A549 (cell line): Measurements from ENCODE around the gene STAP1. TPM values are rescaled to one million over a fixed set of nuclear protein-coding genes. Genes with fewer than 3 reads are reported as not detected.

Source experiments
- ATAC-seq, 2 experiments: fragments of 200-7000 bp in 1 of 2; fragments of >200 bp in 1 of 2; cut with Nextera tagmentation in 1 of 2; cut with Tn5 transposase in 1 of 2; 3 replicates each; pipeline versions ENCODE4 v1.8.0 to v1.9.1; 2018 to 2020; ENCODE audit warnings: mild to moderate bottlenecking in 1 of 2, moderate library complexity in 1 of 2
- CTCF ChIA-PET: fragments of 300-600 bp; sonication (Branson Sonifier 250); formaldehyde crosslinking; extraction: SDS; loops from one replicate; lab custom pipeline; 2021; ENCODE audit warnings: antibody characterized with exemption, inconsistent platforms; lab: Yijun Ruan, JAX
- POLR2A ChIA-PET: fragments of 350-600 bp; formaldehyde crosslinking; extraction: SDS; loops from one replicate; lab custom pipeline; 2021; ENCODE audit warnings: antibody characterized with exemption, inconsistent platforms; lab: Yijun Ruan, JAX
- DNase-seq, 2 experiments: peaks; one replicate each; pipeline versions ENCODE4 v3.0.0 to v3.0.0-alpha.2; 2011 to 2016; ENCODE audit warnings: low read depth in 1 of 2, low spot score in 1 of 2
- FAIRE-seq: peaks from 2 replicates; lab custom pipeline; 2011; peaks lifted over from hg19 to GRCh38; lab: Jason Lieb, UNC
- H3K27ac ChIP-seq, 2 experiments: fragments of >200 bp; sonication (Bioruptor Twin); formaldehyde crosslinking; 3 replicates each; pipeline ENCODE4 v1.5.1; 2016 to 2017
- H3K4me1 ChIP-seq: fragments of >200 bp; sonication (Bioruptor Twin); formaldehyde crosslinking; 3 replicates; pipeline ENCODE4 v1.6.1; 2016
- H3K4me2 ChIP-seq: fragments of >200 bp; sonication (Bioruptor Twin); formaldehyde crosslinking; 3 replicates; pipeline ENCODE4 v1.6.1; 2016
- H3K4me3 ChIP-seq: fragments of >200 bp; sonication (Bioruptor Twin); formaldehyde crosslinking; 3 replicates; pipeline ENCODE4 v1.5.1; 2016
- H3K9me3 ChIP-seq: fragments of >200 bp; sonication (Bioruptor Twin); formaldehyde crosslinking; 3 replicates; pipeline ENCODE4 v1.6.1; 2016
- BHLHE40 ChIP-seq: IDR thresholded peaks from 2 replicates; pipeline ENCODE4 v1.6.1; 2012; ENCODE audit warnings: low read depth, low read length, inconsistent platforms
- CBX2 ChIP-seq: fragments of 200-600 bp; sonication (generic); IDR thresholded peaks from 2 replicates; pipeline ENCODE4 v1.6.1; 2016; ENCODE audit warnings: low read depth, mild to moderate bottlenecking, borderline replicate concordance
- EHF ChIP-seq: fragments of 250-450 bp; sonication (Bioruptor Pico); IDR thresholded peaks from 2 replicates; pipeline ENCODE4 v1.5.0; 2020; ENCODE audit warnings: mild to moderate bottlenecking
- EP300 ChIP-seq, 2 experiments: fragments of >200 bp; sonication (Bioruptor Twin); formaldehyde crosslinking; IDR thresholded peaks; 2 replicates in 1 of 2; 3 replicates in 1 of 2; pipeline ENCODE4 v1.6.1; 2016 to 2017
- FOSB ChIP-seq: fragments of 250-450 bp; sonication (Bioruptor Pico); IDR thresholded peaks from 2 replicates; pipeline ENCODE4 v1.5.0; 2020; ENCODE audit warnings: mild to moderate bottlenecking, moderate library complexity
- FOSL2 ChIP-seq, 2 experiments: fragments of 450-650 bp in 1 of 2; fragments of >200 bp in 1 of 2; sonication (Bioruptor Twin) in 1 of 2; formaldehyde crosslinking; IDR thresholded peaks; 2 replicates each; pipeline versions ENCODE4 v1.5.0 to v1.6.1; 2016 to 2020; ENCODE audit warnings: mild to moderate bottlenecking in 1 of 2, moderate library complexity in 1 of 2
- FOXS1 ChIP-seq: fragments of 250-450 bp; sonication (Bioruptor Pico); IDR thresholded peaks from 2 replicates; pipeline ENCODE4 v1.5.0; 2020; ENCODE audit warnings: mild to moderate bottlenecking, moderate library complexity
- HEYL ChIP-seq: fragments of 250-450 bp; sonication (Bioruptor Pico); IDR thresholded peaks from 2 replicates; pipeline ENCODE4 v1.8.0; 2021; ENCODE audit warnings: mild to moderate bottlenecking, moderate library complexity
- HOXB13 ChIP-seq: fragments of 250-450 bp; sonication (Bioruptor Pico); IDR thresholded peaks from 2 replicates; pipeline ENCODE4 v1.5.0; 2020; ENCODE audit warnings: low read depth, mild to moderate bottlenecking, moderate library complexity
- HOXB5 ChIP-seq: fragments of 250-450 bp; sonication (Bioruptor Pico); IDR thresholded peaks from 2 replicates; pipeline ENCODE4 v1.5.0; 2020; ENCODE audit warnings: mild to moderate bottlenecking, moderate library complexity
- KDM1A ChIP-seq: fragments of 200-600 bp; sonication (generic); IDR thresholded peaks from 2 replicates; pipeline ENCODE4 v1.6.1; 2016; ENCODE audit warnings: low read depth, mild to moderate bottlenecking
- KDM5A ChIP-seq: fragments of 200-600 bp; sonication (generic); IDR thresholded peaks from 2 replicates; pipeline ENCODE4 v1.6.1; 2016; ENCODE audit warnings: antibody characterized with exemption, mild to moderate bottlenecking
- MAZ ChIP-seq: fragments of 150-350 bp; IDR thresholded peaks from 2 replicates; pipeline ENCODE4 v1.6.1; 2014; ENCODE audit warnings: antibody characterized with exemption, low read depth, low read length, borderline replicate concordance
- POLR2A ChIP-seq: IDR thresholded peaks from 2 replicates; pipeline ENCODE4 v1.6.1; 2012; ENCODE audit warnings: mild to moderate bottlenecking, low read length
- RAD21 ChIP-seq, 2 experiments: fragments of >200 bp in 1 of 2; sonication (Bioruptor Twin) in 1 of 2; formaldehyde crosslinking in 1 of 2; IDR thresholded peaks in 1 of 2; conservative IDR thresholded peaks in 1 of 2; 2 replicates in 1 of 2; 3 replicates in 1 of 2; pipeline ENCODE4 v1.6.1; 2012 to 2018; ENCODE audit warnings: inconsistent platforms in 1 of 2
- RARB ChIP-seq: fragments of 250-450 bp; sonication (Bioruptor Pico); IDR thresholded peaks from 2 replicates; pipeline ENCODE4 v1.8.0; 2021; ENCODE audit warnings: mild to moderate bottlenecking, moderate library complexity
- ZC3H11A ChIP-seq: fragments of 450-650 bp; IDR thresholded peaks from 2 replicates; pipeline ENCODE4 v1.6.1; 2014; ENCODE audit warnings: antibody characterized with exemption, mild to moderate bottlenecking
- WGBS: methylation state at CpG from one replicate; pipeline ENCODE4 v1.1.6; 2017; ENCODE audit errors: missing lambda C conversion rate; 5-methylcytosine and 5-hydroxymethylcytosine counted together
- polyA plus RNA-seq, 4 experiments: library from polyadenylated mRNA; depleted of rRNA in 3 of 4; stranded (reverse); fragments of >200 nt; fragmentation: RNase III in 1 of 4; extraction: RNeasy Plus Mini Kit Qiagen cat#74134 plus additional on column Dnase treatment in 1 of 4; gene quantifications; 2 replicates in 3 of 4; 3 replicates in 1 of 4; pipeline ENCODE4 v1.2.3, GENCODE V29; 2011 to 2017
- TF ChIP-seq, protein P1 (sequence below): fragments of 250-450 bp; sonication (Bioruptor Pico); IDR thresholded peaks from 2 replicates; pipeline ENCODE4 v1.5.0; 2021; ENCODE audit warnings: mild to moderate bottlenecking, moderate library complexity, borderline replicate concordance
- TF ChIP-seq, protein P2 (sequence below): fragments of 200-600 bp; sonication (generic); IDR thresholded peaks from 2 replicates; pipeline ENCODE4 v1.6.1; 2016; ENCODE audit warnings: antibody characterized with exemption, mild to moderate bottlenecking, moderate library complexity
- TF ChIP-seq, protein P3 (sequence below): IDR thresholded peaks from 2 replicates; pipeline ENCODE4 v1.6.1; 2012
- TF ChIP-seq, protein P4 (sequence below): IDR thresholded peaks from 2 replicates; pipeline ENCODE4 v1.6.1; 2012
- TF ChIP-seq, protein P5 (sequence below): fragments of >200 bp; sonication (Bioruptor Twin); formaldehyde crosslinking; IDR thresholded peaks from 3 replicates; pipeline ENCODE4 v1.6.1; 2016
- TF ChIP-seq, protein P6 (sequence below): fragments of 150-350 bp; IDR thresholded peaks from 2 replicates; pipeline ENCODE4 v1.6.1; 2014; ENCODE audit warnings: low read depth, mild to moderate bottlenecking, low read length

The STAP1 gene
- polyA plus RNA-seq, 2 of the 4 experiments (the other 2 are of a cell fraction) = not detected

DNA sequence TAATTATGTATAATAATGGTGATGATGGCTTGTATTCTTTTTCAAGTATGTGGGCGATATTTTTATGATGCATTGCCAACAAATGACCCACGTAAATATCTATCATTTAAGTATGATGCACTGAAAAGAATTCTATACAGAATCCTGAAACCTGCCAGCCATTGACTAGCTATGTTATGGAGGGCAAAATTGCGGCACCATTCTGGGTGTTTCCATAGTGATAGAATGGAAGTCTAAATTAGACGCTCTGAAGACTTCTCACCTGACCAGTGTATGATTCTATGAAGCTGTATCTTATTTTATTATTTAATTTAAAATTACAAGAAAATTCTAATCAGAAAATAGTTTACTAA is 12.5 kb upstream of the STAP1 start:
- Histone ChIP-seq H3K27ac (peak overlapping the region; percentile 68 to 92), H3K9me3 (no peaks in the 10 kb centered on the region), H3K4me2 (peak overlapping the region; percentile 67), H3K4me3 (peak overlapping the region; percentile 92), H3K4me1 (peaks cover 9% of the 10 kb centered on the region; the same call in 2 of the 3 replicates)
- FAIRE-seq (no peak), ATAC-seq (no peak; a peak in 1 of 6 replicates), DNase-seq (no peak)
- ChIA-PET CTCF (no interaction called here), POLR2A (interaction anchor here (0.6 kb wide), 1 partner anchor 155 kb away, joined by 3 read pairs; the partner anchor contains the start of gene UBA6)
- no peak for TF ChIP-seq POLR2A
- TF ChIP-seq, protein P1, sequence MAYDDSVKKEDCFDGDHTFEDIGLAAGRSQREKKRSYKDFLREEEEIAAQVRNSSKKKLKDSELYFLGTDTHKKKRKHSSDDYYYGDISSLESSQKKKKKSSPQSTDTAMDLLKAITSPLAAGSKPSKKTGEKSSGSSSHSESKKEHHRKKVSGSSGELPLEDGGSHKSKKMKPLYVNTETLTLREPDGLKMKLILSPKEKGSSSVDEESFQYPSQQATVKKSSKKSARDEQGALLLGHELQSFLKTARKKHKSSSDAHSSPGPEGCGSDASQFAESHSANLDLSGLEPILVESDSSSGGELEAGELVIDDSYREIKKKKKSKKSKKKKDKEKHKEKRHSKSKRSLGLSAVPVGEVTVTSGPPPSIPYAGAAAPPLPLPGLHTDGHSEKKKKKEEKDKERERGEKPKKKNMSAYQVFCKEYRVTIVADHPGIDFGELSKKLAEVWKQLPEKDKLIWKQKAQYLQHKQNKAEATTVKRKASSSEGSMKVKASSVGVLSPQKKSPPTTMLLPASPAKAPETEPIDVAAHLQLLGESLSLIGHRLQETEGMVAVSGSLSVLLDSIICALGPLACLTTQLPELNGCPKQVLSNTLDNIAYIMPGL (CRISPR knock-in tag) = no peak
- TF ChIP-seq, protein P2, sequence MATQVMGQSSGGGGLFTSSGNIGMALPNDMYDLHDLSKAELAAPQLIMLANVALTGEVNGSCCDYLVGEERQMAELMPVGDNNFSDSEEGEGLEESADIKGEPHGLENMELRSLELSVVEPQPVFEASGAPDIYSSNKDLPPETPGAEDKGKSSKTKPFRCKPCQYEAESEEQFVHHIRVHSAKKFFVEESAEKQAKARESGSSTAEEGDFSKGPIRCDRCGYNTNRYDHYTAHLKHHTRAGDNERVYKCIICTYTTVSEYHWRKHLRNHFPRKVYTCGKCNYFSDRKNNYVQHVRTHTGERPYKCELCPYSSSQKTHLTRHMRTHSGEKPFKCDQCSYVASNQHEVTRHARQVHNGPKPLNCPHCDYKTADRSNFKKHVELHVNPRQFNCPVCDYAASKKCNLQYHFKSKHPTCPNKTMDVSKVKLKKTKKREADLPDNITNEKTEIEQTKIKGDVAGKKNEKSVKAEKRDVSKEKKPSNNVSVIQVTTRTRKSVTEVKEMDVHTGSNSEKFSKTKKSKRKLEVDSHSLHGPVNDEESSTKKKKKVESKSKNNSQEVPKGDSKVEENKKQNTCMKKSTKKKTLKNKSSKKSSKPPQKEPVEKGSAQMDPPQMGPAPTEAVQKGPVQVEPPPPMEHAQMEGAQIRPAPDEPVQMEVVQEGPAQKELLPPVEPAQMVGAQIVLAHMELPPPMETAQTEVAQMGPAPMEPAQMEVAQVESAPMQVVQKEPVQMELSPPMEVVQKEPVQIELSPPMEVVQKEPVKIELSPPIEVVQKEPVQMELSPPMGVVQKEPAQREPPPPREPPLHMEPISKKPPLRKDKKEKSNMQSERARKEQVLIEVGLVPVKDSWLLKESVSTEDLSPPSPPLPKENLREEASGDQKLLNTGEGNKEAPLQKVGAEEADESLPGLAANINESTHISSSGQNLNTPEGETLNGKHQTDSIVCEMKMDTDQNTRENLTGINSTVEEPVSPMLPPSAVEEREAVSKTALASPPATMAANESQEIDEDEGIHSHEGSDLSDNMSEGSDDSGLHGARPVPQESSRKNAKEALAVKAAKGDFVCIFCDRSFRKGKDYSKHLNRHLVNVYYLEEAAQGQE = no peak
- no peak for TF ChIP-seq ZC3H11A
- no peak for TF ChIP-seq FOXS1 (CRISPR knock-in tag)
- TF ChIP-seq EHF = no peak
- TF ChIP-seq KDM1A = no peak
- no peak for TF ChIP-seq BHLHE40
- TF ChIP-seq, protein P3, sequence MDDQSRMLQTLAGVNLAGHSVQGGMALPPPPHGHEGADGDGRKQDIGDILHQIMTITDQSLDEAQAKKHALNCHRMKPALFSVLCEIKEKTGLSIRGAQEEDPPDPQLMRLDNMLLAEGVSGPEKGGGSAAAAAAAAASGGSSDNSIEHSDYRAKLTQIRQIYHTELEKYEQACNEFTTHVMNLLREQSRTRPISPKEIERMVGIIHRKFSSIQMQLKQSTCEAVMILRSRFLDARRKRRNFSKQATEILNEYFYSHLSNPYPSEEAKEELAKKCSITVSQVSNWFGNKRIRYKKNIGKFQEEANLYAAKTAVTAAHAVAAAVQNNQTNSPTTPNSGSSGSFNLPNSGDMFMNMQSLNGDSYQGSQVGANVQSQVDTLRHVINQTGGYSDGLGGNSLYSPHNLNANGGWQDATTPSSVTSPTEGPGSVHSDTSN = no peak
- TF ChIP-seq, protein P4, sequence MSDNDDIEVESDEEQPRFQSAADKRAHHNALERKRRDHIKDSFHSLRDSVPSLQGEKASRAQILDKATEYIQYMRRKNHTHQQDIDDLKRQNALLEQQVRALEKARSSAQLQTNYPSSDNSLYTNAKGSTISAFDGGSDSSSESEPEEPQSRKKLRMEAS = no peak
- no peak for TF ChIP-seq FOSB (CRISPR knock-in tag)
- no peak for TF ChIP-seq HOXB13 (CRISPR knock-in tag)
- TF ChIP-seq HEYL (CRISPR knock-in tag) = no peak
- TF ChIP-seq, protein P5, sequence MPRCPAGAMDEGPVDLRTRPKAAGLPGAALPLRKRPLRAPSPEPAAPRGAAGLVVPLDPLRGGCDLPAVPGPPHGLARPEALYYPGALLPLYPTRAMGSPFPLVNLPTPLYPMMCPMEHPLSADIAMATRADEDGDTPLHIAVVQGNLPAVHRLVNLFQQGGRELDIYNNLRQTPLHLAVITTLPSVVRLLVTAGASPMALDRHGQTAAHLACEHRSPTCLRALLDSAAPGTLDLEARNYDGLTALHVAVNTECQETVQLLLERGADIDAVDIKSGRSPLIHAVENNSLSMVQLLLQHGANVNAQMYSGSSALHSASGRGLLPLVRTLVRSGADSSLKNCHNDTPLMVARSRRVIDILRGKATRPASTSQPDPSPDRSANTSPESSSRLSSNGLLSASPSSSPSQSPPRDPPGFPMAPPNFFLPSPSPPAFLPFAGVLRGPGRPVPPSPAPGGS = no peak
- TF ChIP-seq, protein P6, sequence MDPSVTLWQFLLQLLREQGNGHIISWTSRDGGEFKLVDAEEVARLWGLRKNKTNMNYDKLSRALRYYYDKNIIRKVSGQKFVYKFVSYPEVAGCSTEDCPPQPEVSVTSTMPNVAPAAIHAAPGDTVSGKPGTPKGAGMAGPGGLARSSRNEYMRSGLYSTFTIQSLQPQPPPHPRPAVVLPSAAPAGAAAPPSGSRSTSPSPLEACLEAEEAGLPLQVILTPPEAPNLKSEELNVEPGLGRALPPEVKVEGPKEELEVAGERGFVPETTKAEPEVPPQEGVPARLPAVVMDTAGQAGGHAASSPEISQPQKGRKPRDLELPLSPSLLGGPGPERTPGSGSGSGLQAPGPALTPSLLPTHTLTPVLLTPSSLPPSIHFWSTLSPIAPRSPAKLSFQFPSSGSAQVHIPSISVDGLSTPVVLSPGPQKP = no peak
- TF ChIP-seq MAZ = no peak
- no peak for TF ChIP-seq CBX2
- 39% methylated on average over 4 of the region's 4 CpGs for WGBS

DNA sequence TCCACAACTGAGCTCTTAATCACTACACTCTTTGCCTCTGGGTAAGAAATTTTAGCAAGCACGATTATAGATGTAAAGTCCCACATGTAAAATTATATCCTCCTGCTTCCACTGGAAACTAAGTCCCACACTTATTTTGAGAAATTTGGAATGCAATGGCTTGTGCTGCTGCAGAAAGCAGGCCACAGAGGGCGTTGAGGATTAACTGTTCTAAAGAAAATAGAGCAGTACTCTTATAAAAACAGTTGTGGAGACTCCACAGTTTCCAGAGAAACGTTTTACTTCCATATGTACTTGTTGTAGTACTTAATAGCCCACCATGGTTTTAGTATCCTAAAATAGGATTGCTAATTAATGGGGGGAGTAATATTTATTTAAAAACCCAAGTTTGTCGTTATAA is 11.6 kb upstream of the STAP1 start:
- DNase-seq = no peak
- WGBS = 56% methylated on average over 4 of the region's 4 CpGs
- no peak for TF ChIP-seq RARB (CRISPR knock-in tag)
- TF ChIP-seq MAZ = no peak
- TF ChIP-seq RAD21 (conservative IDR thresholded peaks at IDR 0.05 in 1 of 2, IDR thresholded peaks at IDR 0.05 in 1 of 2) = no peak
- no peak for TF ChIP-seq EP300 (IDR thresholded peaks at IDR 0.05)
- TF ChIP-seq KDM5A = no peak
- TF ChIP-seq HOXB5 (CRISPR knock-in tag) = no peak
- no peak for TF ChIP-seq FOSL2 (IDR thresholded peaks at IDR 0.05)
- TF ChIP-seq FOSL2 (CRISPR knock-in tag; IDR thresholded peaks at IDR 0.05) = no peak
- CTCF ChIA-PET = interaction anchor here (1.1 kb wide), 1 partner anchor 629 kb away, joined by 3 read pairs; no protein-coding TSS in a partner anchor
- Histone ChIP-seq H3K4me3 (no peak overlapping the region), H3K9me3 (no peaks in the 10 kb centered on the region), H3K27ac (no peak overlapping the region), H3K4me1 (peaks cover 9% of the 10 kb centered on the region; the same call in 2 of the 3 replicates), H3K4me2 (no peak overlapping the region)
- POLR2A ChIA-PET = no interaction called here
- ATAC-seq = no peak
- FAIRE-seq = no peak
